ENCODE measurements around the gene RAB17.

Gene RAB17

DNA sequence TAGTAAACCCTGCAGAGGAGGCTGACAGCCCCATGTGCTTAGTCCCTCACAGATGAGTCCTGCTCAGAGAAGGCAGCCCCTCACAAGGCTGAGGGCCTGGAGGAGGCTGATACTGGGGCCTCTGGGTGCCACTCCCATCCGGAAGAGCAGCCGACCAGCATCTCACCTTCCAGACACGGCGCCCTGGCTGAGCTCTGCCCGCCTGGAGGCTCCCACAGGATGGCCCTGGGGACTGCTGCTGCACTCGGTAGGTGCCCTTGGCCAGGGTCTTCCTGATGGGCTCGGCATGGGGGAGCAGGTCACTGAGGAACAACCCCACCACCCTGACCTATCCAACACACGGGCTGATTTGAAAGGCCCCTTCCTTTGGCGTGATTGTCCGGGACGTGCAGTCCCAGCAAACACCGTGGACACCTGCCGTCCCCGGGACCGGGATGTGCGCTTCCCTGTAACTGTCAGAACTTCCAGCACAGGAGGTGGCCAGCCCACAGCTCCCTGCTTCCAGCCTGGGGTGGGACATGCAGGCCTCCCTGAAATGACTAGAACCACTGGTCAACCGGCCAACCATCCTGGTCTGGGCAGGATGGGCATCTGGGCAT is 64.9 kb downstream of the RAB17 start:
- DNase-seq (ENCODE audit: low read depth, low spot score) = no peak
- H3K27ac ChIP-seq = no peak overlapping the region

GRCh38 chr2:237524631-237525030 is 65.9 kb downstream of the RAB17 start:
- no peak for DNase-seq (ENCODE audit: low read depth, low spot score)

More at GRCh38 chr2:237524631-237525030, 65.9 kb downstream of the RAB17 start:
- no peak overlapping the region for H3K27ac ChIP-seq
